ENCODE measurements around the gene APCDD1L. TPM values are rescaled to one million over a fixed set of nuclear protein-coding genes. Genes with fewer than 3 reads are reported as not detected.

APCDD1L gene
- total and polyA plus RNA-seq, 2 experiments from 2014 or later, result 0.23 TPM; not detected in 1

- H3K79me2 ChIP-seq, result no peaks in the 10 kb centered on the region
- no peak for DNase-seq (ENCODE audit: low spot score)
- no peaks in the 10 kb centered on the region for H3K36me3 ChIP-seq (replicated peaks; ENCODE audit: insufficient read depth, low read depth)
- H3K4me3 ChIP-seq, result no peak overlapping the region
- no peak overlapping the region for H3K4me2 ChIP-seq
- no peaks in the 10 kb centered on the region for H3K4me1 ChIP-seq (ENCODE audit: insufficient read depth)
- H4K20me1 ChIP-seq (ENCODE audit: insufficient read depth, poor library complexity, severe bottlenecking), result peaks cover 3% of the 10 kb centered on the region
- H3K9me3 ChIP-seq (ENCODE audit: low read depth), result no peaks in the 10 kb centered on the region
- no peak overlapping the region for H2AFZ ChIP-seq
- TF ChIP-seq CTCF (IDR thresholded peaks at IDR 0.05; ENCODE audit: poor library complexity), result no peak
- no peak for TF ChIP-seq EZH2 (IDR thresholded peaks at IDR 0.05; ENCODE audit: borderline replicate concordance)
- TF ChIP-seq EZH2phosphoT487 (IDR thresholded peaks at IDR 0.05; ENCODE audit: low read depth, severe bottlenecking, unreplicated experiment), result no peak
- H3K9me2 ChIP-seq (replicated peaks; ENCODE audit: insufficient read depth), result no peaks in the 10 kb centered on the region
- no peak overlapping the region for H3K27ac ChIP-seq
- H3K27me3 ChIP-seq, result no peaks in the 10 kb centered on the region
These were observed 60.7 kb downstream of the APCDD1L start for GRCh38 chr20:58454460-58454859.

GRCh38 chr20:58453391-58453790 lies 61.8 kb downstream of the APCDD1L start:
- H3K9me2 ChIP-seq (replicated peaks; ENCODE audit: insufficient read depth), result no peaks in the 10 kb centered on the region
- H3K4me1 ChIP-seq (ENCODE audit: insufficient read depth), result no peaks in the 10 kb centered on the region
- no peak overlapping the region for H3K4me3 ChIP-seq
- no peaks in the 10 kb centered on the region for H3K79me2 ChIP-seq
- H3K4me2 ChIP-seq, result no peak overlapping the region
- TF ChIP-seq CTCF (IDR thresholded peaks at IDR 0.05; ENCODE audit: poor library complexity), result no peak
- TF ChIP-seq EZH2phosphoT487 (IDR thresholded peaks at IDR 0.05; ENCODE audit: low read depth, severe bottlenecking, unreplicated experiment), result no peak
- no peak for TF ChIP-seq EZH2 (IDR thresholded peaks at IDR 0.05; ENCODE audit: borderline replicate concordance)
- no peak overlapping the region for H3K27ac ChIP-seq
- H4K20me1 ChIP-seq (ENCODE audit: insufficient read depth, poor library complexity, severe bottlenecking), result peaks cover 3% of the 10 kb centered on the region
- no peak for DNase-seq (ENCODE audit: low spot score)
- no peaks in the 10 kb centered on the region for H3K27me3 ChIP-seq
- 79% methylated on average over 5 of the region's 5 CpGs for WGBS (ENCODE audit: low lambda C conversion rate, missing lambda C conversion rate)
- H3K9me3 ChIP-seq (ENCODE audit: low read depth), result no peaks in the 10 kb centered on the region
- H2AFZ ChIP-seq, result no peak overlapping the region
- no peaks in the 10 kb centered on the region for H3K36me3 ChIP-seq (replicated peaks; ENCODE audit: insufficient read depth, low read depth)

GRCh38 chr20:58452667-58453255 lies 62.4 kb downstream of the APCDD1L start:
- Histone ChIP-seq H3K27ac (no peak overlapping the region), H3K9me3 (ENCODE audit: low read depth) (no peaks in the 10 kb centered on the region), H3K4me3 (no peak overlapping the region), H3K4me1 (ENCODE audit: insufficient read depth) (no peaks in the 10 kb centered on the region), H3K9me2 (replicated peaks; ENCODE audit: insufficient read depth) (no peaks in the 10 kb centered on the region), H3K36me3 (replicated peaks; ENCODE audit: insufficient read depth, low read depth) (no peaks in the 10 kb centered on the region), H3K79me2 (no peaks in the 10 kb centered on the region), H4K20me1 (ENCODE audit: insufficient read depth, poor library complexity, severe bottlenecking) (peaks cover 3% of the 10 kb centered on the region), H2AFZ (no peak overlapping the region), H3K4me2 (no peak overlapping the region), H3K27me3 (no peaks in the 10 kb centered on the region)
- no peak for DNase-seq (ENCODE audit: low spot score)
- 41% methylated on average over 4 of the region's 4 CpGs for WGBS (ENCODE audit: low lambda C conversion rate, missing lambda C conversion rate)
- TF ChIP-seq EZH2phosphoT487 (IDR thresholded peaks at IDR 0.05; ENCODE audit: low read depth, severe bottlenecking, unreplicated experiment) (no peak), CTCF (IDR thresholded peaks at IDR 0.05; ENCODE audit: poor library complexity) (no peak), EZH2 (IDR thresholded peaks at IDR 0.05; ENCODE audit: borderline replicate concordance) (no peak)
